T1000 (cell line): ENCODE results near the gene NAV2.

Experiments
- DNase-seq: peaks from one replicate; lab custom pipeline; 2025; ENCODE audit warnings: mixed read lengths; lab: John Stamatoyannopoulos, UW

Gene NAV2

DNA sequence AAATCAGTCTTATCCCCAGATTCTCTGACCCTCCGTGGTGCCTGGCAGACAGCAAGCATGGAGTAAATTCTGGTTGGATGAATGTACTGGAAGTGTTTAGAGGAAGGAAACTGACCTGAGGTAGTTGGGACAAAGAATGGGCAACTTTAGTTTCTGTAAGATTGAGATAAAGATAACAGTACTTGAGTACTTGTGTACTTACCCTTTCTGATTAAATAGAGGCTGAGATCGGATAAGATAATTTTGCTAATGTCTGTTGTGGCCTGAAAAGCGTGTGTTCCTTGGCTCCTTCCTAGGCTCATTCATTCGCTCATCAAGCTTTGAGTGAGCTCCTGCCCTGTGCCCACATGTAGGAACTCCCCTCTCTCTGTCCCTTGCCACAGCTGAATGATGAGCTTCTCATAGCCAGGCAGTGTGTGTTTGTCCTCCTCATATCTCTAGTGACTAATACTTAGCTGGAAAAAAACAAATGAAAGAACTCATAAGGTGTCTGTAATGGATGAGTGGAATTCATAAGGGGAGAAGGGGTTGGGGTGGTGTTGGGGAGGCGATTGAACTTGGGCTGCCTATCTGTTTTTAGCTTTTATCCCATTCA lies 329.5 kb downstream of the NAV2 start:
- no peak for DNase-seq

DNA sequence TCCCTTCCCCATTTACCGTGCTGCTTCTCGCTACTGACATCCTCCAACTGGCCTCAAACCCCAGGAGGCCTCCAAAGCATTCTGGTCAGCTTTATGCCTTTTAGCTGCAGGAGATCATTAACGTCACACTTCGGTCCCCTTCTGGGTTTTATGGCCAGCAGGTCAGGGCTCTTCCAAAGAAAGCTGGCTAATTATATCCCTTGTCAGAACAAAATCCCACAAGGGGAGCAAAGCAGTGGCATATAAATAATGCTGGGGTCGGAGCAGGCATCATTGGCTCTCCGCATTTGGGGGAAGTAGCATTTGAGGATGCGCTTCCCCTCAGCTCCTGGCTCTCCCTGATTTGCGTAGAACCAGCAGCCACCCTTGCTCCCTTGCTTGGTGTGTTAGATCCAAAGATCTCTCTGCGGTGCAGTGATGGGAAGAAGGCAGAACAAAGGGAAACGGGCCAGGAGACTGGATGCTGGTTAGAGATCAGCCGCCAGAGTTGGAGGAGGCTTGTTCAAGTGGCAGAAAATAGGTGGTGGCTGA lies 330.2 kb downstream of the NAV2 start:
- DNase-seq = no peak

DNA sequence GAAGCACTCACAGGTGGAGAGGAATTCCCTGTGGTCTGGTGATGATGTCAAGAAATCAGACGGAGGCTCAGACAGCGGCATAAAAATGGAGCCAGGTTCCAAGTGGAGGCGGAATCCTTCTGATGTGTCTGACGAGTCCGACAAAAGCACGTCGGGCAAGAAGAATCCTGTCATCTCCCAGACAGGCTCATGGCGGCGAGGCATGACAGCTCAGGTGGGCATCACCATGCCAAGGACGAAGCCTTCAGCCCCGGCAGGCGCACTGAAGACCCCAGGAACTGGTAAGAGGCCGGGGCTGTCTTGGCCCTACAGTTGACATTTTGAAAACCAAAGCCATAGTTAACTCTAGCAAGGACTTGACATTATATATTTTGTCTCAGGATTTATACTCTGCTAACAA lies 331.4 kb downstream of the NAV2 start:
- no peak for DNase-seq

DNA sequence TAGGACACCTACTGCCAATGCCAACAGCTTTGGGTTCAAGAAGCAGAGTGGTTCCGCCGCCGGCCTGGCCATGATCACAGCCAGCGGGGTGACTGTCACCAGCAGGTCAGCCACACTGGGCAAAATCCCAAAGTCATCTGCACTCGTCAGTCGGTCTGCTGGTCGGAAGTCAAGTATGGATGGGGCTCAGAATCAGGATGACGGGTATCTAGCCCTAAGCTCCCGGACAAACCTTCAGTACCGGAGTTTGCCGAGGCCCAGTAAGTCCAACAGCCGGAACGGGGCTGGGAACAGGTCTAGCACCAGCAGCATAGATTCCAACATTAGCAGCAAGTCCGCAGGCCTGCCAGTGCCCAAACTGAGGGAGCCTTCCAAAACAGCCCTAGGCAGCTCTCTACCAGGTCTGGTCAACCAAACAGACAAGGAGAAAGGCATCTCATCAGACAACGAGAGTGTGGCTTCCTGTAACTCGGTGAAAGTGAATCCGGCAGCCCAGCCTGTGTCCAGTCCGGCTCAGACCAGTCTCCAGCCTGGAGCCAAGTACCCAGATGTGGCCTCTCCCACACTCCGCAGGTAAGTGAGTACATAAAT lies 332.6 kb downstream of the NAV2 start:
- no peak for DNase-seq

DNA sequence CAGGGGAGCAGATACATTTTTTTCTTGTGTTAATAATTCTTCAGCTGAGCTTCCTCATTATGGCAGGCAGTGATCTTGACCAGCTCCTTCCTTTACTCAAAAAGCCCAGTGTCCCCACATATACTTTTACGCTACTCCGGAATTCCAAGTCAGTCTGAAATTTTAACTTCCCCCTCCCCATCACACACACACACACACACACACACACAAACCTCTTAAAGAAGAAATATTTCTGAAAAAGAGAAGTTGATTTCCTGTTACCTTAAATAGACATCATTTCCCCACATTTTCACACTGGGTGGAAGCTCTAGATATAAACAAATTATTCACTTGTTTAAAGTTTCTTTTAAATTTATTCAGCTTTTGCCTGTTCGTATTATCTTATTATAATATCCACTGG lies 333.8 kb downstream of the NAV2 start:
- no peak for DNase-seq

DNA sequence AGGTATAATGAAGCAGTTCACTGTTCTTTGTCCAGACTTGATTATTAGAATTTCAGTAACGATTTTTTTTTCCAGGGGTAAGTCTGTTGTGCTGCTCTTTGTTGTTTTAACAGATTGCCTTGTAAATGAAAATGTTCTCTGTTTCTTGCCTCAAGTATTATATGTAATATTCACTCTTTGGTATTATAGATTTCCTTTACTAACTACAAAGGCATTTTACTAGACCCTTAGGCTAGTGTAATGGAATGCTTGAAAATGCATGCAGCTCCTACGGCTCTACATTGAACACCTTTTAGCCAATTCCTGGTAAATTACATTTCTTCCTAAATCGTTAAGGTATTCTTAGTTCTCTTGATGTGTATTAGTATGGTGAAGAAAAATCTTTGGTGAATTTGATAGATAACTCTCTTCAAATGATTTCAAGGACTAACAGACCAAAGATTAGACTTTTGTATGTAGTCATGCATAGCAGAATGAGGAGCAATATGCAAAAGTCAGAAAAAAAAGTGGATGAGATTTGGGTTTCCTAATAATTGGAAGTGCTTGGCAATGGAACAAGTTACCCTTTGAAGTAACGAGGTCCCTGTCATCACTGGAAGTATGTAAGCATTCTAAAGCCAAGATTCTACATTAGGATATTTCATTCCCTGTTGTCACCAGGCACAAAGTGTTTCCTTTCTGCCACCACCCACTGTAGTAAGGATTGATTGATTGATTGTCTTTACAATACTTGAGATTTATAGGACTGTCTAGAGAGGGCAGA lies 334.6 kb downstream of the NAV2 start:
- no peak for DNase-seq

DNA sequence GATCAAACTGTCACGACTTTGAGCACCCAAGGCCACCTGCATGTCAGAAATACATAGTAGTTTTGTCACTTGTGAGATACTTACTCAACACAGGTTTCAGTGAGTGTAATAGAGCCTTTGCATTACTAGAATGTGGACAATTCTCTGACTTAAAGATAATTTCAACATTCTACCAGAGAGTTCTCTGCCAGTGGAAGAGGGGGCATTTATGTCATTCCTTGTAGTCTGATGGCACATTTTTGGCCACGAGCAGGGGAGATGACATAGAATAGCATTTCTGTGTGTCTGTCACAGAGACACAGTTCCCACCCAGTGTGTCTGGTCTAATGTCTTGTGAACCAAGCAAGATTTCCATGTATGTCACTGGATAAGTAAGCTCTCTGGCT lies 335.1 kb downstream of the NAV2 start:
- no peak for DNase-seq

DNA sequence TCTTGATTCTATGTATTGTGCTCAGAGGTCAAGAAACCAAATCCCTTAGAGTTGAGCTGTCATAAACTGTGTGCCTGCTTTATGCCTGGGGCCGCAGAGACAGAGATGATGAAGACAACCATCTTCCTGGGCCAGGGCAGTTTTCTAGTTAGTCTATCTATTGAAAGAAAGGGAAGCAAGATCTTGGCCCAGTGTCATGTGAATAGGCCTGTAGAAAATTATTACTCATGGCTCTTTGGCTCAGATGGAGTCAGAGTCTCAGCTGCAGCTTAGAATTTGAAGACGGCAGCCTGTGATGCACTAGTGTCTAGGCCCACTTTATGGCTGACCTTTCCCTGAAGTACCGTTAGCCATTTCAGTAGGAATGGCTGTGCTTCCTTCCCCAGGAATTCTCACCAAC lies 335.6 kb downstream of the NAV2 start:
- DNase-seq = no peak

DNA sequence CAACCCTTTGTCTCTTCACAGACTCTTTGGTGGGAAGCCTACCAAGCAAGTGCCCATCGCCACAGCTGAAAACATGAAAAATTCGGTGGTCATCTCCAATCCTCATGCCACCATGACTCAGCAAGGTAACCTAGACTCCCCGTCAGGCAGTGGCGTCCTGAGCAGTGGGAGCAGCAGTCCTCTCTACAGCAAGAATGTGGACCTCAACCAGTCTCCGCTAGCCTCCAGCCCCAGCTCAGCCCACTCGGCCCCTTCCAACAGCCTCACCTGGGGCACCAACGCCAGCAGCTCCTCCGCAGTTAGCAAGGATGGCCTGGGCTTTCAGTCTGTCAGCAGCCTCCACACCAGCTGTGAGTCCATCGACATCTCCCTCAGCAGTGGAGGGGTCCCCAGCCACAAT lies 336.1 kb downstream of the NAV2 start:
- no peak for DNase-seq

DNA sequence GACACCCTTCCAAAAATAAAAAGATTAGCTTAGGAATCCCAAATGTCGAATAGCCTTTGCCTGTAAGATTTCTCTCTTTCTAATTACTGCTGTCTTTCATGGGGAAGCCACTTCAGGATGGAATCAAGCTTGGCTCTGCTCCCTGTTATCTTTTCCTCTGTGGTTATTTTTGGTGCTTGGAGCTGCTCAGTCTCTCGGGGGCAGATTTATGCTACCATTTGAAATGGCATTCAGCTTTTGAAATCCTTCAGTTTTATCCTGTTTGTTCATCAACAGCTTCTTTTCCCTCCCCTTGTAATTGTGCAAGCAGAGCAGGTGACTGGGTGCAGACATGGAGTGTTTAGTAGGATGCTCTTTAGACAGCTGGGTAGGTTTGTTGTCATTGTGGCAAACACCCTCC lies 336.6 kb downstream of the NAV2 start:
- DNase-seq = no peak

DNA sequence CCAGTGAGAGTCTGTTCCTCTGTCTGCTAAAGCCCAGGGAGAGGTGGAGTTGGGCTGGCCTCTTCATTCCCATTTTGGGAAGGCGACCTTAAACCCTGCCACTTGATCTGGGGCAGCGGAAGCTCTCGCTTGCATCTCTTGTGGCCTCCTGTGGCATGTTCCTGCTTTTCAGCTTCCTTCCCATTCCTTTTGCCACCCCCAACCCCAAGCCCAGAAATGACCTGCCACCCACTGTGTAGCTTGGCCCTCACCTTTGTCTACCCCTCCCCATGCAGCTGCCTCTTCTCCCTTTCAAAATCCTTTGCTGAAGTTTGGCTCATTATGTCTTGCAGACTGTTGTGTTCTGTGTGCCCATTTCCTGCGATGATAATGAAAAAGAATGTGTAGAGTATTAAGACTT lies 337.4 kb downstream of the NAV2 start:
- DNase-seq = no peak

DNA sequence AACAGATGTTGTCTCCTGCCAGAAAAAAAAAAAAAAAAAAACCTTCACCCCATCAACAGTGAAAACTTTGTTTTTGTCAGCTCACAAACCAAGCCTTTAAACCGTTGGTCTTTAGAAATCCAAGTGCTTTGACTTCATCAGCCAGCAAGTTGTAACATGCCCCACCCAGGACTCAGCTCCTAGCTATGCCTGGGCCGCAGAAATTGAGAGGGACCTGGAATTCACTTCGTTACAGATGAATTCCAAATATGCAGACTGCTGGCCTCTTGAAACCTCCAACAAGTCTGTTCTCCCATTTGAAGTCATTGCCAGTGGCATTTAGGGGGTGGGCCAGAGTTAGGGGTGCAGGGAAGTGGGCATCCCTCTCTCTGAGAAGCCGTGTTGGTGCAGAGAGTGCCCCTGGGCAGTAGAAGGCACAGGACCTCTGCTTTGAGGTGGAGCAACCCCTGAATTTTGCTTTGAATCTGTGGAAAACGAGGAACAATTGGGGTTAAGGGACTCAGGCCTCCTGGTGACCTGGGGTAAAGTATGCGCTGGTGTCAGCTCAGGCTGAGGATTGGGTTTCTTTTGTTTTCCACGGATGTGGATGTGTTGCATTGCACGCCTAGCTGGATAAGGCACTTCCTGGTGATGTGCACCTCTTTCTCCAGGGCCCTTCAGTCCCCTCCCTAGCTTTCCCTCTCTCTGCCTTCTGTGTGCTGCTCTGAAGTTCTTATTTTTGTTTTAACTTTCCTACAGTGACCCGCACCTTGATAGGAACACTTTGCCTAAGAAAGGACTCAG lies 338.1 kb downstream of the NAV2 start:
- no peak for DNase-seq

DNA sequence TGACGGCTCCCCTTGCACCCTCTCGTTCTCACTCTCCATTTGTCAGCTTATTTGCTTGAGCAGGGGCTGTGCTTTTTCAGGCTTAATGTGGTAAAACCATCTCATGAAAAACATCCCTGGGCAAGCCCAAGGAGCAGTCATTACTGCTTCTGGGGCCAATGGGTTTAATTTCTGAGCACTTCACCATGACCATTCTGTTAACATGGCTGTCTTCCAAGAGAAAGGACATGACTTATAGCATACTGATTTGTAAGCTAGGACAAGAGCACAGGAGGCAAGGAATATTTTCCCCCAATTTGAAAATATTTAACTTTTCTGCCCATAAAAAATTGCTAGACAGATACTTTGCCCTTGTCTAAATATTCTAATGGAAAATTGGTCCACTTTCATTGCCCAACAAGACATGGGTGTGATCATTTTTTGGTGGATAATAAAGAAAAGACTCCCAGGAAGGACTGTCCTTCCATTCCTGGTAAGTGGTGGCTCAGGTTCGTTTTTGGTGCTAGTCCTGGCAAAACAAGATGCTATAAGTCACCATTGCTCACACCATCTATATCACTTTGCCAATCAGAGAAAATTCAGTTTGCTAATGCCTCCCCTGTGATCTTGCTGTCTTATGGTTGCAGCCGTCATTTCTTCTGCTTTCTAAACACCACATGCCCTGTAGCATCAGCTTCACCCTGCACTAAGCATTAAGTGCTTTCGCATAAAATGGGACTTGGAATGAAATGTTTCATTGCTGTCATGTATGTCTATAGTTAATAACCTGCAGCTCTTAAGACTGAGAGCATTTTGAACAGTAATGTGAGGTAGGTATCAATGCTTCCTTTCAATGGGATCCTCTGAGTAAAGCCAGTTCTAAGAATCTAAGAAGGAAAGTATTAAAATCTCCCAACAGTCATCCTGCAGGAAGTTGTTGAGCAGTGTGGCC lies 339.1 kb downstream of the NAV2 start:
- DNase-seq = no peak

DNA sequence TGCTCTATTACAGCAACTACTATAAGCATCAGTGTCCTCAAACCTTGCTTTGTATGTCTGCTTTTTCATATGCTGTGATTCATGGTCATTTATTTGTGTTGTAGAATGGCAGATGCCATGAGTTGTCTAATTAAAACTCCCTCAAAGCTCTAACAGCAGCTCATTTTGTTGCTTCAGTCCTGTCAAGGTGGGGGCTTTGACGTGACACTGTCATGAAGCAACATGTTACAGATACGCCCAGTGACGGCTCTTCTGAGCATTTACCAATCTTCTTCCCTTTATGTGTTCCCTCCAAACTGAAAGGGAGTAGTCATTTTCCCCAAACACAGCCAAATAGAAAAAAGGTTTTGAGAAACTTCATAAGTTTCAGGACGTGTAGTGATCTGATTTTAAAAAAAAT lies 340.9 kb downstream of the NAV2 start:
- no peak for DNase-seq

DNA sequence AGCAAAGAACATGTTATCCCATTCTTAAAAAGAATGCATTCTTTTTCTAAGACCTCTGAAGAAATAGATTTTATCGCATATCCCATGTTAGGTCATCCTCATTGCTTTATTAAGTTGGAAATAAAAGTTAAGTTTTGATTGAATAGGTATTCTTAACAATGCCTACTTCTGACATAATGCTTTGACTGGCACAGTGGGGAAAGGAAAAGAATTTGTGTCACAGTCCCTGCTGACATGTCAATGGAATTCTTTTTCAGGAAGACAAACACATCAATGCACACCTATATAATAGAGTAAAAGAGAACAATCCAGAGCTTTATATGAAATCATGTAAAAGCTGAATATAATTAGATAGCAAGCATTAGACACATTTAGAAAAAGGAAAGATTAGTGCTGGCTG lies 341.9 kb downstream of the NAV2 start:
- DNase-seq = no peak

DNA sequence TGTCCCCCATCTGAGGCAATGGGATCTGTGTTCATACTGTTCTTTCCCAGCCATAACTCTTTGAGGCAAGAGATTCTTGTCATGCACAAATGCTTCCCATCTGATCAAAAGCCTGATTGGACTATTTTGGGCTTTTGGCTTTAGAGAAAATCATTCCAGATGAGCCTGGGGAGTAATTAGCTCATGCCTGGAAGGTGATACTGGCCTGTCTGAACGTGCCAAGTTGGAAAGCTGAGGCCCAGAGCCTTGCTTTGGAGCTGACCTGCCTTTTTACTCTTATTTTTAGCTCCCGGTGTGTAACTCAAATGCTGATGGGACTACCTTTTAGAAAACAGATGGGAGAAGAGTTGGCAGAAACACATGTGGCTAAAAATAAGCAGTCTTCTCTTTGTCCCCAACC lies 342.7 kb downstream of the NAV2 start:
- no peak for DNase-seq

DNA sequence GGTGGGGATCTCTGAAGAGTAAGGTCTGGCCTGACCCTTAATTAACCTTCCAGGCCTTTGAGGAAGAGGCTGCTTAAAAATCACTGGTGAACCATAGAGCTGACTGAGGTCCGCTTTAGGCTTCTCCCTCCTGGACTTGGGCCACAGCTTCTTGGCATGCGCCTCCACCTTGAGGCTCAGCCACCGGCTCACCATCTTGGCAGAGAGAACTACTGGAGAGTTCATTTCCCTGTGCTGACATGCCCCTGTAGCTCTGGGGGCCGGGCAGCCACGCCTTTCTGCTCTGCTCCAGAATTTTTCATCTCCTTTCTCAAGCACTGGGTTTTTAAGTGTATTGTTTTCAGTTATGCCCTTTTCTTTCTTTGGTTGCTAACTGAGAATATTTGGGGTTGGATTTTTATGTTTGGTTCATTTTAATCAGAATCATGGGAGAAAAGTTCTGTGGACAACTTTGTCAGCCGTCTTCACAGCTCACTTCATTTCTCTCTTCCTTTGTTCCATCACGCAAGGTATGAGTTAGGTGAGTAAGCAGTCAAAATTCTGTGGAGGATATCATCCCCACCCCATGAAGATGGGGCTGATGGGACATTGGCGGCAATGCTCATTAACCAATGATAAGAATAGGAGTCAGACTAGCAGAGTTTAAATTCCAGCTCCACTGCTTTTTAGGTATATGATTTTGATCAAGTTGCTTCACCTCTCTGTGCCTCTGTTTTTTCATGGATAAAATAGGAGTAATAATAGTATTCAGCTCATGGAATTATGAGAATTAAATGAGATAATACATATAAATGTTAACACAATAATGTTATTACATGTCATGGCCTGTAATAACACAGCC lies 343.7 kb downstream of the NAV2 start:
- no peak for DNase-seq

DNA sequence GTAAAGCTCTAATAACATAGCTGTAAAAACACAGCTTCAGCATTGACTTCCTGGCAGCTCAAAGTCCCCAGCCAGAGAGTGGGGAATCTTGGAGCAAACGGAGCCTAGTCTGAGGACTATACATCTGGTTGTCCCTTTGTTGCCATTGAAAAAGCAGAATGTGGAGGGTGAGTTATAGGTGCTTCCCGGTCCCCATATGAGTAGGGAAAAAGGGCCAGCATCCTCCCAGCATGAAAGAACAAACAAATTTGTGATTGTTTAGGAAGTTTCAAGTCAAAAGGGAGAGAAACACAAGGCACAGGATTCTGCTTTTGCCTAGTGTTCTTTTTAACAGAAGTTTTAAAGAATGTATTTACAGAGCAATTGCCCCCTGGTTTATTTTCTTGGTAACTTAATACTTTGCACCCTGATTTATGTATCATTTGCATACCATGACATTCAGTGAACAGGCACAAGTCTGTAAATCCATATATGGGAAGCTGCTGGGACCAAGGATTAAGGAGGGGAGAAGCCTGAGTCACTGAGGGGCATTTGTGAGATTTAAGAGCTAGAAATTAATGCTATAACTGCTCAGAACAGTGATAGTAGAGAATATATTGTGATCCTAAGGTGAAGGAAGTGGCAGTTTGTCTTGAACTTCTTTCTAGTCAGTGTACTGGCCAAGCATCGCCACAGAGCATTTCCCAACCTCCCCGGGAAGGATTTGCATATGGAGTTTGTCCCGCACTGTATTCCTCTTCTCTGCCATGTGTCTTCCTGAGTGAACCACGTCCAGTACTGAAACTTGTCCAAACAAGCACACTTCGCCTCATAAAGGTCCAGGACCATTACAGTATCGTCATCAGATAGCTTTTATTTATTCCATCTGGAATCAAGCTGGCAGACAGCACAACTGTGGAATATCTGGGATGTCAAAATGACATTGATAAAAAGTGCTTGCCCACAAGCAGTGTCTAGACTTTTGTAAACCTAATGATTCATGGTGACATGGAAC lies 344.6 kb downstream of the NAV2 start:
- DNase-seq = no peak

DNA sequence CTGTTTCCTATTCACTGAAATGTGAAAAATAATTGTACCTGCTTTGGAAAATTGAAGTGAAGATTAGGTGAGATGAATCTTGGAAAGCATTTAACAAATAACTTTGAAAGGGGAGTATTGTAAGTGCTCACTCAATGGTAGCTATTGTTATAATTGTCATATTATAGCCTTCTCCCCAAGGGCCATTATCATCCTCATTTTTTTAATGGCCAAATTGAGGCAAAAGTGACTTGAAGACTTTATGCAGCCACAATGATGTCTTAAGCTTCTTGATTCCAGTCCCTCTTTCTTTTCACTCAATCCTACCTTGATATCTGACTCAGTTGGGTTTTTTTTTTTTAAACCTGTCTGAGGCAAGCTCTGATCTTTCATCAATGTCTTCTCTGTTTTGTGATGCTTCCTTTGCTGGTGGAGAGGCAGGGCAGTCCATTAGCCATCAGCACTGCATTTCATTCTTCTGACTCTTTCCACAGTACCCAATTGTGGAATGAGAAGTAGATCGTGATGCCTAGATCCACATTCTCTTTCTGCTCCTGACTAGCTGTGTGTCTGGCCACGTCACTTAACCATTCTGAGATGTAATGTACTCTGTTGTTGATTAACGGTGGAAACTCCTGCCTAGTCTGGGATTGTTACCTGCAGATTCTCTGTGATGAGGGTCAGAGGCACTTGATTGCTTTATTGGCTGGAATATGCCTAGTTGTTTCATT lies 346.3 kb downstream of the NAV2 start:
- DNase-seq = no peak
